Hepatocyte (in vitro differentiated cells): ENCODE results near the gene CBR1. TPM values are rescaled to one million over a fixed set of nuclear protein-coding genes. Genes with fewer than 3 reads are reported as not detected.

Experiments
- DNase-seq: peaks from one replicate; pipeline ENCODE4 v3.0.0-alpha.2; 2016; ENCODE audit warnings: low spot score
- H2AFZ ChIP-seq: fragments of 200-600 bp; sonication (generic); 2 replicates; pipeline ENCODE4 v1.6.0; 2016; ENCODE audit warnings: antibody characterized with exemption, mild to moderate bottlenecking
- H3K27ac ChIP-seq: fragments of 200-600 bp; sonication (generic); 2 replicates; pipeline ENCODE4 v1.5.1; 2016; ENCODE audit warnings: mild to moderate bottlenecking
- H3K27me3 ChIP-seq: fragments of 200-600 bp; sonication (generic); 2 replicates; pipeline ENCODE4 v1.6.1; 2016
- H3K36me3 ChIP-seq: fragments of 200-600 bp; sonication (generic); replicated peaks from 2 replicates; pipeline ENCODE4 v1.5.1; 2016; ENCODE audit warnings: low read depth; ENCODE audit not compliant: insufficient read depth
- H3K4me1 ChIP-seq: fragments of 200-600 bp; sonication (generic); 2 replicates; pipeline ENCODE4 v1.5.1; 2016; ENCODE audit warnings: mild to moderate bottlenecking, moderate library complexity; ENCODE audit not compliant: insufficient read depth
- H3K4me2 ChIP-seq: fragments of 200-600 bp; sonication (generic); 2 replicates; pipeline ENCODE4 v1.6.0; 2016
- H3K4me3 ChIP-seq: fragments of 200-600 bp; sonication (generic); 2 replicates; pipeline ENCODE4 v1.5.1; 2016; ENCODE audit warnings: mild to moderate bottlenecking
- H3K79me2 ChIP-seq: fragments of 200-600 bp; sonication (generic); 2 replicates; pipeline ENCODE4 v1.6.0; 2017; ENCODE audit warnings: mild to moderate bottlenecking
- H3K9me2 ChIP-seq: fragments of 200-600 bp; sonication (generic); replicated peaks from 2 replicates; pipeline ENCODE4 v1.6.0; 2017; ENCODE audit warnings: mild to moderate bottlenecking; ENCODE audit not compliant: insufficient read depth
- H3K9me3 ChIP-seq: fragments of 200-600 bp; sonication (generic); 2 replicates; pipeline ENCODE4 v1.5.1; 2016; ENCODE audit warnings: low read depth, mild to moderate bottlenecking
- H4K20me1 ChIP-seq: fragments of 200-600 bp; sonication (generic); 2 replicates; pipeline ENCODE4 v1.6.0; 2016; ENCODE audit warnings: mild to moderate bottlenecking; ENCODE audit not compliant: insufficient read depth, poor library complexity, severe bottlenecking
- EZH2 ChIP-seq: fragments of 200-600 bp; sonication (generic); IDR thresholded peaks from 2 replicates; pipeline ENCODE4 v1.6.1; 2016; ENCODE audit warnings: antibody characterized with exemption, mild to moderate bottlenecking, borderline replicate concordance
- EZH2phosphoT487 ChIP-seq: fragments of 200-600 bp; sonication (generic); IDR thresholded peaks from one replicate; pipeline ENCODE4 v1.6.1; 2018; ENCODE audit warnings: antibody characterized with exemption, mild to moderate bottlenecking, low read depth, moderate library complexity; ENCODE audit not compliant: unreplicated experiment, severe bottlenecking
- WGBS: methylation state at CpG from one replicate; pipeline ENCODE4 v1.1.6; 2016; ENCODE audit warnings: low lambda C conversion rate; ENCODE audit errors: missing lambda C conversion rate; 5-methylcytosine and 5-hydroxymethylcytosine counted together
- polyA plus RNA-seq: library from polyadenylated mRNA; unstranded; fragments of >200 nt; fragmentation: Nextera tagmentation; extraction: Ambion mirVana; gene quantifications from 2 replicates; pipeline ENCODE4 v1.2.1, GENCODE V29; 2016
- total RNA-seq: library from RNA; depleted of rRNA; stranded (reverse); fragments of >200 nt; gene quantifications from 2 replicates; pipeline ENCODE4 v1.2.3, GENCODE V29; 2014
- TF ChIP-seq, protein P1 (sequence below): fragments of 200-600 bp; sonication (generic); IDR thresholded peaks from 2 replicates; pipeline ENCODE4 v1.5.1; 2016; ENCODE audit warnings: antibody characterized with exemption, mild to moderate bottlenecking; ENCODE audit not compliant: poor library complexity

The CBR1 gene
- total and polyA plus RNA-seq, 2 experiments from 2014 or later, result 113 to 130 TPM

DNA sequence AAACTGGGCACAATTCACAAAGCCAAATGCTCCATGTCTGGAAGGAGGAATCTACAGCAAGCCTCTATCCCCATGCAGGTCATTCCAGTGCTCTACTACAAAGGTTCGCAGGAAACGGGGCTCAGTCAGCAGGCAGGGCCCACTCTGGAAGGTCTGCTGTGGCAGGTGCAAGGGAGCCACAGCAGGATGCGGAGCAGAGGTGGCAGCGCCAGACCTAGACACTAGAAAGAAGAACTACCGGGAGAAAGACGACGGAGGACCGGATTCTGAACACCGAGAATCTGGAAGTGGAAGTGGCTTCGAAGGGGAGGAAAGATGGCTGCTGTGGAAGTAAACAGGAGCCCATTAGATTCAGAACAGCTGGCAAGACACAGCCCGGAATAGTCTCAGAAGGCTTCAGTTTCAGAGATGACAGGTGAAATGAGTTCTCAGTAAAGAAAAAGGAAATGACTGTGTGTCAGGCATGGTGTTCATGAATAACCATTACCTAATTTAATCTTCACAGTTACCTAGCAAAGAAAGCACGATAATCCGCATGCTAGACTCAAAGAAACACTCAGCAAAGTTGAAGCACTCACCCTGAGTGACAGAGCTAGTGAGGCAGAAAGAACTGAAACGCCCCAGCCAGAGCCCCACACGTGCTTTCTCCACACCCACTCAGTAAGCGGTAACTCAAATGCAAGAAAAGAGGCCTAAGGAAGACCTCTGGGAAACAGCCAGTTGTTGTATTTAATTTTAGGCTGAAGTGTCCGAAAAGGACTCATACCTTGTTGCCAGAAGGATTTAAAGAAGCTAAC is 30.9 kb upstream of the CBR1 start:
- H3K36me3 ChIP-seq, result peaks cover 8% of the 10 kb centered on the region
- 95% methylated on average over 17 of the region's 17 CpGs for WGBS

DNA sequence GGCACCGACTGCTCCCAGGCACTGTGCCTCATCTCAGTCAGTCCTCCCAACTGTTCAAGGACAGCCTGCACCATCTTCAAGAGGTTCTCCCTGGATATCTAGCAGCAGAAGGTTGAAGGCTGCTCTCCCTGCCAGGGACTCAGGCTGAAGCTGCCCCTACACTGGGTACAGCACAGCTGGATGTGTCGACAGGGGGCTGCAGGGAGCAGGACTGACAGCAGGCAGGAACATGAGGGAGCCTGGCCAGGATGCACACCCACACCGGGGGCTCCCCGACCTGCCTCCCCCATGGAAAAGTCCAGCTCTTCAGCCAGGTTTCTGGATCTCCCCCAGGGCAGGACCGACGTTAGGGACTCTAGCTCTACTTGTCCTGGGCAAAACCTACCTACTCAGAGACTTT is 30.0 kb upstream of the CBR1 start:
- no peak overlapping the region for H3K4me2 ChIP-seq
- no peak overlapping the region for H3K27ac ChIP-seq
- no peaks in the 10 kb centered on the region for H3K9me3 ChIP-seq
- H3K4me1 ChIP-seq, result peaks cover 8% of the 10 kb centered on the region
- H3K36me3 ChIP-seq, result peaks cover 12% of the 10 kb centered on the region
- DNase-seq, result no peak
- TF ChIP-seq, protein P1, sequence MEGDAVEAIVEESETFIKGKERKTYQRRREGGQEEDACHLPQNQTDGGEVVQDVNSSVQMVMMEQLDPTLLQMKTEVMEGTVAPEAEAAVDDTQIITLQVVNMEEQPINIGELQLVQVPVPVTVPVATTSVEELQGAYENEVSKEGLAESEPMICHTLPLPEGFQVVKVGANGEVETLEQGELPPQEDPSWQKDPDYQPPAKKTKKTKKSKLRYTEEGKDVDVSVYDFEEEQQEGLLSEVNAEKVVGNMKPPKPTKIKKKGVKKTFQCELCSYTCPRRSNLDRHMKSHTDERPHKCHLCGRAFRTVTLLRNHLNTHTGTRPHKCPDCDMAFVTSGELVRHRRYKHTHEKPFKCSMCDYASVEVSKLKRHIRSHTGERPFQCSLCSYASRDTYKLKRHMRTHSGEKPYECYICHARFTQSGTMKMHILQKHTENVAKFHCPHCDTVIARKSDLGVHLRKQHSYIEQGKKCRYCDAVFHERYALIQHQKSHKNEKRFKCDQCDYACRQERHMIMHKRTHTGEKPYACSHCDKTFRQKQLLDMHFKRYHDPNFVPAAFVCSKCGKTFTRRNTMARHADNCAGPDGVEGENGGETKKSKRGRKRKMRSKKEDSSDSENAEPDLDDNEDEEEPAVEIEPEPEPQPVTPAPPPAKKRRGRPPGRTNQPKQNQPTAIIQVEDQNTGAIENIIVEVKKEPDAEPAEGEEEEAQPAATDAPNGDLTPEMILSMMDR, result no peak
- TF ChIP-seq EZH2 (no peak), EZH2phosphoT487 (no peak)
- H3K27me3 ChIP-seq, result no peaks in the 10 kb centered on the region
- H3K79me2 ChIP-seq, result peaks cover 2% of the 10 kb centered on the region
- H3K4me3 ChIP-seq, result no peak overlapping the region
- no peaks in the 10 kb centered on the region for H3K9me2 ChIP-seq
- H4K20me1 ChIP-seq, result no peaks in the 10 kb centered on the region
- 89% methylated on average over 6 of the region's 6 CpGs for WGBS
- no peak overlapping the region for H2AFZ ChIP-seq

More for the DNA sequence above, 30.9 kb upstream of the CBR1 start:
- Histone ChIP-seq H3K27ac (no peak overlapping the region), H3K9me3 (no peaks in the 10 kb centered on the region), H3K27me3 (no peaks in the 10 kb centered on the region), H3K79me2 (peaks cover 2% of the 10 kb centered on the region), H3K9me2 (no peaks in the 10 kb centered on the region), H3K4me2 (no peak overlapping the region), H3K4me1 (peaks cover 8% of the 10 kb centered on the region), H2AFZ (no peak overlapping the region), H3K4me3 (no peak overlapping the region), H4K20me1 (no peaks in the 10 kb centered on the region)
- DNase-seq, result no peak
- TF ChIP-seq EZH2phosphoT487 (no peak), EZH2 (no peak)
- TF ChIP-seq, protein P1, result no peak

DNA sequence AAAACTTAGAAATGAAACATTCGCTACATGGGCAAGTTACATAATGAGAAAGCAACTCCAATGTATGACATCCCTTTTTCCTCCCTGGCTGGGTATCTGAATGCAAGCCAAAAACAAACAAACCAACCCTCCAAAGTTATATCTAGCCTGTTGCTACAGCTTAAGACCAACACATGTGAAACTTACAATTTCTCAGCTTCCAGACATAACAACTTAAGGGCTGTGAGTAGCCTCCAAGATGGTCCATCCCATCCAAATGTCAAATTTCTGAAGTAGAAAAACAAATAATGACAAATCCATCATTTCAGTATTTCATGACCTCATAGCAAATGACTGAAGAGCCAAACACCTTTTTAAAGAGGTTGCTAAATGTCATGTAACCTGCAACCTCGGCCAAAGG is 29.4 kb upstream of the CBR1 start:
- H3K27me3 ChIP-seq, result no peaks in the 10 kb centered on the region
- H3K36me3 ChIP-seq, result peaks cover 12% of the 10 kb centered on the region
- no peak overlapping the region for H3K4me3 ChIP-seq
- no peaks in the 10 kb centered on the region for H4K20me1 ChIP-seq
- H3K27ac ChIP-seq, result no peak overlapping the region
- no peaks in the 10 kb centered on the region for H3K9me2 ChIP-seq
- WGBS, result 86% methylated on average over 2 of the region's 2 CpGs
- no peak overlapping the region for H2AFZ ChIP-seq
- TF ChIP-seq EZH2, result no peak
- TF ChIP-seq, protein P1, result no peak
- no peak for TF ChIP-seq EZH2phosphoT487
- peaks cover 2% of the 10 kb centered on the region for H3K79me2 ChIP-seq
- DNase-seq, result no peak
- H3K4me2 ChIP-seq, result no peak overlapping the region
- no peaks in the 10 kb centered on the region for H3K9me3 ChIP-seq
- peaks cover 5% of the 10 kb centered on the region for H3K4me1 ChIP-seq
